Renal cortex interstitium (tissue), 15 donors: Measurements from ENCODE around the gene HBE1. TPM values are rescaled to one million over a fixed set of nuclear protein-coding genes. Genes with fewer than 3 reads are reported as not detected.
"Not testable (repeated sequence)": the region's sequence is repeated elsewhere in the genome, so short reads cannot be mapped to it uniquely, and the experiment has no call there.

Source experiments
- DNase-seq, 11 donors: peaks; one replicate each; pipeline ENCODE4 v3.0.0-alpha.2; 2013; ENCODE audit warnings: low read depth in 9 of 11, low spot score in 4 of 11; ENCODE audit errors: extremely low read depth in 1 of 11
- long read RNA-seq, 16 experiments: transcript quantifications; one replicate each; lab custom pipeline, GENCODE V29; 2026
- polyA plus RNA-seq, 3 donors: library from polyadenylated mRNA; unstranded; fragments of 120-200 nt; gene quantifications; one replicate each; pipeline ENCODE4 v1.2.1, GENCODE V29; 2013; ENCODE audit not compliant: insufficient read length in 3 of 3

The HBE1 gene
- 10 to 100 TPM in 1 of 3 donors, 1 to 10 TPM in 2; 2.4 to 26.1 (median 9.6) TPM for polyA plus RNA-seq
- long read RNA-seq, donor 1, transcript HBE1-203 (3 exons, 616 nt), result major isoform, 13 of 13 reads
- long read RNA-seq, donor 1, partial matches to known transcripts, result 0 of 13 reads
- long read RNA-seq, donor 1, other reads (novel, unspliced or antisense), result 0 of 13 reads
- long read RNA-seq, donor 2, partial matches to known transcripts, result 0 of 3 reads
- long read RNA-seq, donor 2, other reads (novel, unspliced or antisense), result 0 of 3 reads
- long read RNA-seq, donor 3, transcript HBE1-203 (3 exons, 616 nt), result major isoform, 8 of 8 reads
- long read RNA-seq, donor 3, partial matches to known transcripts, result 0 of 8 reads
- long read RNA-seq, donor 3, other reads (novel, unspliced or antisense), result 0 of 8 reads
- long read RNA-seq, donor 4, transcript HBE1-203 (3 exons, 616 nt), result major isoform, 5 of 5 reads
- long read RNA-seq, donor 4, partial matches to known transcripts, result 0 of 5 reads
- long read RNA-seq, donor 4, other reads (novel, unspliced or antisense), result 0 of 5 reads
- long read RNA-seq, donor 5, result 0 reads
- long read RNA-seq, donor 6, partial matches to known transcripts, result 0 of 4 reads
- long read RNA-seq, donor 6, other reads (novel, unspliced or antisense), result 0 of 4 reads
- long read RNA-seq, donor 7, transcript HBE1-203 (3 exons, 616 nt), result major isoform, 17 of 17 reads
- long read RNA-seq, donor 7, partial matches to known transcripts, result 0 of 17 reads
- long read RNA-seq, donor 7, other reads (novel, unspliced or antisense), result 0 of 17 reads
- long read RNA-seq, donor 8, transcript HBE1-203 (3 exons, 616 nt), result major isoform, 8 of 8 reads
- long read RNA-seq, donor 8, partial matches to known transcripts, result 0 of 8 reads
- long read RNA-seq, donor 8, other reads (novel, unspliced or antisense), result 0 of 8 reads
- long read RNA-seq, donor 9, transcript HBE1-203 (3 exons, 616 nt), result major isoform, 11 of 11 reads
- long read RNA-seq, donor 9, partial matches to known transcripts, result 0 of 11 reads
- long read RNA-seq, donor 9, other reads (novel, unspliced or antisense), result 0 of 11 reads
- long read RNA-seq, donor 10, transcript HBE1-203 (3 exons, 616 nt), result major isoform, 5 of 5 reads
- long read RNA-seq, donor 10, partial matches to known transcripts, result 0 of 5 reads
- long read RNA-seq, donor 10, other reads (novel, unspliced or antisense), result 0 of 5 reads
- long read RNA-seq, donor 11, transcript HBE1-203 (3 exons, 616 nt), result major isoform, 9 of 9 reads
- long read RNA-seq, donor 11, partial matches to known transcripts, result 0 of 9 reads
- long read RNA-seq, donor 11, other reads (novel, unspliced or antisense), result 0 of 9 reads
- long read RNA-seq, donor 12, result 0 reads
- long read RNA-seq, donor 13, result 0 reads
- long read RNA-seq, donor 14, transcript HBE1-203 (3 exons, 616 nt), result major isoform, 8 of 8 reads
- long read RNA-seq, donor 14, partial matches to known transcripts, result 0 of 8 reads
- long read RNA-seq, donor 14, other reads (novel, unspliced or antisense), result 0 of 8 reads
- long read RNA-seq, donor 15, transcript HBE1-203 (3 exons, 616 nt), result major isoform, 12 of 12 reads
- long read RNA-seq, donor 15, partial matches to known transcripts, result 0 of 12 reads
- long read RNA-seq, donor 15, other reads (novel, unspliced or antisense), result 0 of 12 reads
- long read RNA-seq, donor 16, transcript HBE1-203 (3 exons, 616 nt), result major isoform, 9 of 9 reads
- long read RNA-seq, donor 16, partial matches to known transcripts, result 0 of 9 reads
- long read RNA-seq, donor 16, other reads (novel, unspliced or antisense), result 0 of 9 reads

DNA sequence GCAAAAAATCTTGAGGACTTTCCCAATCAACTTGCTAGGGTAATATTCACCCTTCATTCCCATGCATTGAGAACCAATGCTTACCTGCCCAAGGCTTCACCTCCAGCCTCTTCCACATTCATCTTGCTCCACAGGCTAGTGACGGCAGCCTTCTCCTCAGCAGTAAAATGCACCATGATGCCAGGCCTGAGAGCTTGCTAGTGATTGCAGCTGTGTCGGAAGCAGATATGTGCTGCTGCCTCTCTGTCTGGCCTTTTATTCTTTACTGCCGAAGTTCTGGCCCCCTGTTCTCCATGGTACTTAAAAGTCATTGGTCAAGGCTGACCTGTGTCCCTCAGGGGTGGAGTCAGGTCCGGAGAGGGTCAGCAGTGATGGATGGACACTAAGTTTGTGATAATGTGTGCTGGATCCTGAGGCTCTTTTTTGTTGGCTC is at the start of gene HBE1:
HBE1 (minus strand) TSS at position 231 of the 433 bp plus-strand sequence; CDS start at position 176, 55 bp downstream.
- DNase-seq, result no peak

DNA sequence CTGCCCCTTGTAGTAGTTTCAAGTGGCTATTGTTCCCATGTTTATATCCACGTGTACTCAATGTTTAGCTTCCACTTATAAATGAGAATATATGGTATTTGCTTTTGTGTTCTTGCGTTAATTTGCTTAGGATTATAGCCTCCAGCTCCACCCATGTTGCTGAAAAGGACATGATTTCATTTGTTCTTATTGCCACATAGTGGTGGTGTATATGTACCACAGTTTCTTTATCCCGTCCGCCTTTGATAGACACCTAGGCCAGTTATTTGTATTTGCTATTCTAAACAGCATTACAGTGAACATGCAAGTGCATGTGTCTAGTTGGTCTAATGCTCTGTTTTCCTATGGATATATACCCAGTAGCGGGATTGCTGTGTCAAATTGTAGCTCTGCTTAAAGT is 47.5 kb upstream of the HBE1 start:
- no peak for DNase-seq

DNA sequence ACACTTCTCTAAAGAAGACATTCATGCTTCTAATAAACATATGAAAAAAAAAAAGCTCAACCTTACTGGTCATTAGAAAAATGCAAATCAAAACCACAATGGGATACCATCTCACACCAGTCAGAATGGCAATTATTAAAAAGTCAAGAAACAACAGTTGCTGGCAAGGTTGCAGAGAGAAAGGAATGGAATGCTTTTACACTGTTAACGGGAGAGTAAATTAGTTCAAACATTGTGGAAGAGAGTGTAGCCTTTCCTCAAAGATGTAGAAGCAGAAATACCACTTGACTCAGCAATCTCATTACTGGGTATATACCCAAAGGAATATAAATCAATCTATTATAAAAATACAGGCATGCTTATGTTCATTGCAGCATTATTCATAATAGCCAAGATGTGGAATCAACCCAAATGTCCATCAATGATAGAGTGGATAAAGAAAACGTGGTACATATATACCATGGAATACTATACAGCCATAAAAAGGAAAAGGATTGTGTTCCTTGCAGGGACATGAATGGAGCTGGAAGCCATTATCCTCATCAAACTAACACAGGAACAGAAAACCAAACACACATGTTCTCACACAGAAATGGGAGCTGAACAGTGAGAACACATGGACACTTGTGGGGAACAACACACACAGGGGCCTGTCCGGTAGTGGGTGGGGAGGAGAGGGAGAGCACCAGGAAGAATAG is 43.7 kb upstream of the HBE1 start:
- not testable (repeated sequence) for DNase-seq

DNA sequence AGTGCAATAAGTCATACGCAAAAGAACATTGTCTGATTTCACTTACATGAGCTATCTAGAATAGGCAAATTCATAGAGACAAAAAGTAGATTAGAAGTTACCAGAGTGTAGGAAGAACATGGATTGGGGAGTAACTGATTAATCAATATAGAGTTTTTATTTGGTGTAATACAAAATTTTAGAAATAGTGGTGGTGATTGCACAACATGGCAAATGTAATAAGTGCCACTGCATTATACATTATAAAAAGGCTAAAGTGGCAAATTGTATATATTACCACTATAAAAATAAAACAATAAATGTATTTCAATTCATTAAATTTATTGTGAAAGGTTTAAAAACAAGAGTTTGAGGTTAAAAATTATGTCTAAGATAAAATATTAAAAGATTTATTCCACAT is 40.7 kb upstream of the HBE1 start:
- DNase-seq, result no peak

DNA sequence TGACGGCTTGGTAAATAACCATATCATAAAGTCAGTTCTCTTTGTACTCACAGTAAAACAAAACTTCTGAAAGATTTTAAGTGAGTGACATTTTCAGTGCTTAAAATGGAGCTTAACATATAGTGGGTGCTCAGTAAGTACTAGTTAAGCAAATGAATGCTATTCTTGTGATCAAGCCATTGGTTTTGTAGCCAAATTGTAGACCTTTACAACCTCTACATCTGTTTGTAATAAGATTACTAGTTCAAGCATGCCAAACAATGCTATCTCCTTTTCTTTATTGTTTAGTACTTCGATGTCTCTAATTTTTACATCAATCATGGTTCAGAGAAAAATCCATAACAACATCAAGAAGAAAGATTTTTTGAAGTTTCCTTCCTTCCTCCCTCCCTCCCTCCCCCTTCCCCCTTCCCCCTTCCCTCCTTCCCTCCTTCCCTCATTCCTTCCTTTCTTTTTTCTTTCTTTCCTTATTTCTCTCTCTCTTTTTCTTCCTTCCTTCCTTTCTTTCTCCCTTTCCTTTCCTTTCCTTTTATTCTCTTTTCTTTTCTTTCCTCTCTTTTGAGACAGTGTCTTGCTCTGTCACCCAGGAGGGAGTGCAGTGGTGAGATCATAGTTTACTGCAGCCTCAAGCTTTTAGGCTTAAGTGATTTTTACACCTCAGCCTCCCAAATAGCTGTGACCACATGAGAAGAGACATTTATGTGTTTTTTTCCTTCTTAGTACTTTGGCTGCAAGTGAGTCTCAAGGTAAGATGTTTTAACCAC is 37.7 kb upstream of the HBE1 start:
- no peak for DNase-seq

DNA sequence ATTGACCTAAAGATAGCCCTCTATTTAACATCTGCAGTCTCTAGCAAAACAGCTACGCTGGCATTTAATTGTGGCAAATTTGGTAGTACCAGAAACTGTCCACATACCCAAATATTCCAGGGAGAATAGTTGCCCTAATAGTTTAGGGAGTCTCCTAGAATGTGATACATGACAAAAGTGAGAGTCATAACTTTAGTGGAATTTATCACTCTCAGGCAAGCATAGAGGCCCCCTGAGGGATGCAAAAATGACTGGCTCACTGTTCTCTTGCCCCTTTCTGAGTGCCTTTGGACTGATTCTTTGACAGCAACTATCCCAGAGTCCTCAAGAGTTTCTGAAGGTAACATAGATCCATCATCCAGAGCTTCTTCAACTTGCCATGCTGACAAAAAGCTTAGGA is 34.3 kb upstream of the HBE1 start:
- DNase-seq, result no peak

DNA sequence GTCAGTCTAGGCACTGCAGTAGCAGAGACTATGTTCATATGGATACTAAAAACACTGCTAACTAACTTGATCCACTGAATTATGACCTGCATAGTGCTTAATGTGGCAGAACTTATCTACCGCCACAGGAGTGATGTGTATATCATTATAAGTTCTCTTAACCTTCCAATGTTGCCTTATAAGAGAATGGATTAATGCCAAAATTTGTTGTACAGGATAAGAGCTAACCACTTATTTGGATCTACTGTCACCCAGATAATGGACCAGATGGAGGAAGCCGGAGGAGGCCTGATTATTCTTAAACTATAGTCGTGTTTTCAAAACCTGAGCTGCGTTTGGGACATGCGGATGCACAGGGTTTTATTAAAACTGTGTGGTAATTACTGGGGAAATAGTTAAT is 33.9 kb upstream of the HBE1 start:
- no peak for DNase-seq

DNA sequence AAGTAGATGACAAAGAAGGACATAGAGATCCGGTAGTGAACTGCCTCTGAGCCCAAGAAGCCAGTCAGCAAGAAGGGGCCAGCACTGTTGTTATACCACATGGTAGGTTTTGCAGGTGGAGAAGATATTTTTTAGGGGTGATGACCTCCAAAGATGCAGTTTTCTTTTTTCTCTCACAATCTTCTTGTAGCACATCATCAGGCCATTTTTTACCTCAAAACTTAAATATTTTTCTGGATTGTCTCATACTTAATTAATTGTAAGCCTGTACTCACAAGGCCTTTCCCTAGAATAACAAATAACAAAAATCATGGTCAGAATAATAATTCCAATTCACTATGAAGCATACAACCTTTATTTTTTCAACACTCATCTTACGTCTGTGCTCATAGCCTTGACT is 32.1 kb upstream of the HBE1 start, which contains the start of gene OR51B4:
OR51B4 (minus strand) TSS at position 101 of the 400 bp plus-strand sequence; CDS start at position 101, 0 bp downstream.
- DNase-seq, result no peak

DNA sequence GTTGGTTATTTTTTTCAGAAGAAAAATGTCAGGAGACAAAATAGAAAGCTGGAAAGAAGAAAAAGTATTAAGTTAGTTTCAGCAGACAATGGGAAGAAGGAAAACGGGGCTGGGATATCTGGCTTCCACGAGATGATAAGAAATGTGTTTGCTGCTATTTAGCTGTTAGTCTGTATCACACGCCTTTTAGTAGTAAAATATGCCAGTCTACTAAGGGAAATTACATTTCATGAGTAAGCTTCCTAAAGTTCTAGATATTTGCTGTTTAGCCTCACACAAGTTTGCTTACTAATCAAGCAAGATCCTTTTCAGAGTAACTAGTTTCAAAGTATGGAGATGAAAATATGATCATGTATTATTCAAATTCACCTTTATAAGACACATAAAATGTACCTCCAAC is 30.5 kb upstream of the HBE1 start:
- no peak for DNase-seq

DNA sequence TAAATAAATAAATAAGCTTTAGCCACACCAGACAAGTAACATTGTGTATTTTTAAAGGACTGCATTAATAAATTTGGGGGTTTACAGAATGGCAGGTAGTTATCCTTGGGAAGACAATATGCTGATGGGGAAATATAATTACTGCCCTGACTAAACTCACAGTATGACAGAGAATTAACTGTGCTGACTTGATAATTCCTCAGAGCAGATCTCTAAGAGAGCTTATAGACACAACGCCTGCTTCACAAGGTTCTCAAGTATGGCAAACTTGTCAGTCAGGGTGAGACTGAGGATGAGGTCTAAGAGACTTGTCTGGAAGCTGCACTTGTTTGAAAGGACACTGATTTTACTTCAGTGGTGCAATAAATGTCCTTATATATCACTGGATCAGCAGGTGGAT is 28.7 kb upstream of the HBE1 start:
- DNase-seq, result no peak

DNA sequence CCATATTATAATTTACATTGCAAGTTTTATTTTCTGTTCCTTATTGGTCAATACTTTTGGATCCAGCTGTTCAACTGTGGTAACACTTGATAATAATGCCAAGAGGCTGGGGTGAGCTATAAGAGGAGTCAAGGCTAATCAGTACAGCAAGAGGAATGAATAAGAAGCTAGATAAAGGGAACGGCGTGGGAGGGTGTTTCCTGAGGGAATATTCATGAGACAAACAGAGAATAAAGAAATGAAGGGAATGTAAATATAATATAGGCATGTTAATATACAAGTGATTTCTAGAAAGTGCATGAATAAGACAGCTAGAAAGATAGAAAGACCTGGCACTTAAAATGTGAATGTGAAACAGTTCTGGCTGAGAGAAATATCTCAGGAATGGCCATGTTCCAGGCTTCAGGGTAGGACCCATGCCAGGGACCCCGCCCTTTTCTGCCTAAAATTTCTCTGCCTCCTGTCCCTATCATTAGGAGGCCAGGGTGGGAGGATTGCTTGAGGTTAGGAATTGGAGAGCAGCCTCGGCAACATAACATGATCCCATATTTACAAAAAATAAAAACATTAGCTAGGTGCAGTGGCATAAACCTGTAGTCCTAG is 28.1 kb upstream of the HBE1 start:
- no peak for DNase-seq

DNA sequence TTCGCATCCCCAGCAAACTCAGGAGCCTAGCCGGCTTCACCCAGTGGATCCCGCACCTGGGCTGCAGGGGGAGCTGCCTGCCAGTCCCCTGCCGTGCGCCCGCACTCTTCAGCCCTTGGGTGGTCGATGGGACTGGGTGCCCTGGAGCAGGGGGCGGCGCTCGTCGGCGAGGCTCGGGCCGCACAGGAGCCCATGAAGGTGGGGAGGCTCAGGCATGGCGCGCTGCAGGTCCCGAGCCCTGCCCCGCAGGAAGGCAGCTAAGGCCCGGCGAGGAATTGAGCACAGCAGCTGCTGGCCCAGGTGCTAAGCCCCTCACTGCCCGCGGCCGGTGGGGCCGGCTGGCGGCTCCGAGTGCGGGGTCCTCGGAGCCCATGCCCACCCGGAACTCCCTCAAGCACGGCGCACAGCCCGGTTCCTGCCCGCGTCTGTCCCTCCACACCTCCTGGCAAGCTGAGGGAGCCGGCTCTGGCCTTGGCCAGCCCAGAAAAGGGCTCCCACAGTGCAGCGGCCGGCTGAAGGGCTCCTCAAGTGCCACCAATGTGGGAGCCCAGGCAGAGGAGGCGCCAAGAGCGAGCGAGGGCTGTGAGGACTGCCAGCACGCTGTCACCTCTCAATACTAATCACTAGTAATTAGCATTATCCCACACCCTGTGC is 24.7 kb upstream of the HBE1 start:
- DNase-seq, result not testable (repeated sequence)

DNA sequence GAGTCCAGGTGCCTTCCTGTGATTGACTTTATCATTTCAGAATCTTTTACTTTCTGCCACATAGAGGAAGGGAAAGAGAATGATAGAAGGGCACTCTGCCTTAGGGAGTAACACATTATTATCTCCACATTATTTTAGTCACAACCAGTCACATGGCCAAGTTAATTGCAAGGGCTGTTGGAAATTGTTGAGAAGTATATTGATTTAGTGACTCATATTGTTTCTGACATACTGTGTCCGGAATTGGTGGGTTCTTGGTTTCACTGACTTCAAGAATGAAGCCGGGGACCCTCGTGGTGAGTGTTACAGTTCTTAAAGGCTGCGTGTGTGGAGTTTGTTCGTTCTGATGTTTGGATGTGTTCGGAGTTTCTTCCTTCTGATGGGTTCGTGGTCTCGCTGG is 23.3 kb upstream of the HBE1 start:
- DNase-seq, result no peak

DNA sequence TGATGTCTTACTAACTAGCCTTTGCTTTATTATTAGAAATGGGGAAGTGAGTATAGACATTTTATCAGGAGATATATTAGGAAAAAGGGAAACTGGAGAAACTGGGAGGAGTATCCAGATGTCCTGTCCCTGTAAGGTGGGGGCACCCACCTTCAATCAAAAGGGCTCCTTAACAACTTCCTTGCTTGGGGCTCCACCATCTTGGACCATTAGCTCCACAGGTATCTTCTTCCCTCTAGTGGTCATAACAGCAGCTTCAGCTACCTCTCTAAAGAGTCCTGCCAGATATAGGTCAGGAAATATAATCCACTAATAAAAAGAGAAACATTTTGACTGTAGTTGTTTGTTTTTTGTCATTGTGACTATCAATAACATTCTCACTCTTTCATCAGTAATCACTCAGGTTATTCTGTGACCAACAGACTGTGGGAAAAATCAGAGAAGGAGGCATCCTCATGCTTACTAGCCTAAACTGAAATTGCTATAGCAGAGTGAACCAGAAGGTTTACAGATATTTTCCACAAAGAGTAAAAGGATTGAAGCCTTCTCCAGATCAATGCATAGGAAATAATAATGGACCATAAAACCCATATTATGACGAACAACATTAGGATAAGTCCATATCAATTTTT is 21.6 kb upstream of the HBE1 start:
- DNase-seq, result no peak

DNA sequence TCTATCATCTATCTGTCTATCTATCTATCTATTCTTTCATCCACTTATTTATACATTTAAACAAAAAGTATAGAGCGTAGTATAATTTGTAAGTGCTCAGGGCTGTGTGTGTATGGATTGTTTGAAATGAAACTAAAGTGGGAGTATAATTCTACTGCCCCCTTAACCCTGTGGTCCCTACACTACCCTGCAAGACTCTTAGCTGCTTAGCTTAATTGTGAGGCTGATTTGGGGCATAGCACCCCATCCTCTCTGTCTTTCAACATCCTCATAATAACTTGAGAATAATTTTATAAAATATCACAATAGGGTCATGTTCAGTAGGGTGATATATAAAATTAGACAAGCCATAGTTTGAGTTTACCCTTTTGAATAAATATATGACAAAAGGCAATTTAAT is 20.4 kb upstream of the HBE1 start:
- no peak for DNase-seq

DNA sequence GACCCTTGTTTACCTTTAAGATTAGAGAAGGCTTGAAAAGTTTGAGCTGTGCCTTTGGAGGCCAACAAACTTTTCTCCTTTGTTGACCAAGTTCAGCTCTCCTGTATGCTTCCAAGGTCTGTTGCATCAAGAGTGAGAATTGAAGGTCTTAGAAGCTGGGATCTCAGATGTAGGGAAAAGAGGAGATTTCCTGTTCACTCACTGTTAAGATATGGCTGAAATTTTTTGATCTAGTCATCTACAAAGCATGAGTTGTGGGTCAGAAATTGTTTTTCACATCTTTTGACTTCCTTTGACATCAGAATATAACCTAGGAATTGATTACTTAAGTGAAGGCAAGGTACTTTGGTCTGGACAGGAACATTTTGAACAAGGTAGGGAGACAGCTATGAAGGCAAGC is 20.0 kb upstream of the HBE1 start:
- DNase-seq, result no peak
